Erythroblast (primary cell): Measurements from ENCODE around the gene SLC12A5.

Experiments
- GATA1 ChIP-seq: IDR thresholded peaks from 2 replicates; pipeline ENCODE4 v1.6.1; 2011; ENCODE audit warnings: low read depth, mild to moderate bottlenecking, control low read depth, low read length, moderate library complexity
- POLR2A ChIP-seq: IDR thresholded peaks from 2 replicates; pipeline ENCODE4 v1.6.1; 2011; ENCODE audit warnings: mild to moderate bottlenecking, low read length

DNA sequence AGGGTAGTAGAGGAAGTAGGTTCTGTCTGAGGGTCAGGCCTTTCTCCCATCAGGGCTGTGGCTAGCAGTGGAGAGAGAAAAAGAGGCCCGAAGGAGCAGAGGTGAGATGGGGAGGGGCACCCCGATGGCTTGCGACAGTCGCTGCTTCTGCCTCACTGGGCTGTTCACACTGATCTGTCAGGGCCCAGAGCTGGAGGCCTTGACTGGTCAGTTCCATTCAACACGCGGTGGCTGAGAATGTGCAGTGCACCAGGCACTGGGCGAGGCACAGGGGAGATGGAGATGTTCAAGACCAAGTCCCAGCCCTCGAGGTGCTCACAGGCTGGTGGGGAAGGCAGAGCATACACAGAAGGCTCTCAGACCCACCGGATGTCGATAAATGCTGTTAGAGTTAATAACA lies 21.4 kb downstream of the SLC12A5 start:
- TF ChIP-seq POLR2A (no peak), GATA1 (no peak)
